Stimulated activated CD8-positive, alpha-beta memory T cell treated with anti-CD3 and anti-CD28 coated beads, Interleukin-12 subunit alpha, Interleukin-12 subunit beta, amount 100 ng/mL, for 24 hours (primary cell): ENCODE measurements around the gene DDX27.

Source experiments
- DNase-seq: peaks from one replicate; pipeline ENCODE4 v3.0.0-alpha.2; 2020; ENCODE audit errors: extremely low read depth

Gene DDX27

DNA sequence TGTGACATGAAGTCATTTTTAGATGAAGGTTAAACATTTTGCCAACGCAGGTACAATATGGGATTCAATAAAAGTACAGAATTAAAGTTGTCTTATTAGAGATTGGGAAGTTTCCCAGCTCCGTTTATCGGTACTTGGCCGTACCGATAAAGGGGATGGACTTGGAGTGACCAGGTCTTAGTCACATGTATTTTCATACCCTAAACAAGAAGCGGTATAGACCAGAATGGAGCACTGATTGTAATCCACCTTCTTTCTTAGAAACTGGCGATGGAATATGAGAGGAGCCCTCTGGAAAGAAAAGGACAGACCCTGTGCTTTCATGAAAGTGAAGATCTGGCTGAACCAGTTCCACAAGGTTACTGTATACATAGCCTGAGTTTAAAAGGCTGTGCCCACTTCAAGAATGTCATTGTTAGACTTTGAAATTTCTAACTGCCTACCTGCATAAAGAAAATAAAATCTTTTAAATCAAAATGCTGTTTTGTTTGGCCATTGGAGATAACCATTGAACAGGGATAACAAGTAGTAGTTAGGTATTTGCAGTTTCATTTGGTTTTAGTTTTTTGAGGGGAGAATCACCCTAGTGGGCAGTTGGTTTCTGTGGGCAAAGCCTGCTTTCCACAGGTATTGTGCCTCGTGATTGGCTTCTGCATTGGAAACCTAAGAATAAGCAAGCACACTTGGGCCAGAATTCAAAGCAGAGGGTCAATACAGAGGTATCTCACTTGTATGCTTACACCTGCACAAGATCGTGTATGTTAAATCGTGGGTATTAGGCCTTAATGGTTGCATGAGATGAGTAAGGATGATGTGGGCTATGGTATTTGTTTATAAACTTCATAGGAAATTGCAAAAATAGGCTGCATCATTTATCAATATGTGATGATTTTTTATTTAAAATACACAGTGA, 69.8 kb downstream of the DDX27 start:
- DNase-seq, result no peak

DNA sequence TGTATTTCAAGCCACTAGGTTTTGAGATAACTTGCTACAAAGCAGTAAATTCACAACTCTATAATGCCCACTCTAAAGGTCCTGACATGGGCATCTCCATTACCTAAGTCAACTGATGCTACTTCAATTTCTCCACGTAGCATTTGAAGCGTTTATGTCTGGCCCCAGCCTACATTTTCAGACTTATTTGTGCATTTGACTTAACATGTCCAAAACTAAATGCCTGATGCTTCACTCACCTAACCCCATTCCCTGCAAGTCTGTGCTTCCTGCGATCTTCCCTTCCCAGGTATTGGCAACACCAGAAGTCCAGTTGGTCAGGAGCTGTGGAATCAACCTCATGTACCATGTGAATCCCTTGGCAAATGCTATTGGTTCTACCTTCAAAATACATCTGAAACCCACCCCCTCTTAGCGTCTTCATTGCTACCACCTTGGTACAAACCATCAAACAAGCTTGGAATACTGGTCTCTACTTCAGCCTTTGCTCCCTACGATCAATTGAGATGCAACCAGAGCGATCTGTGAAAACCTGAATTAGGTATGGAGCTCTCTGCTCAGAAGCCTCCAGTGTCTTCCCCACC, 71.5 kb downstream of the DDX27 start:
- DNase-seq, result no peak

GRCh38 chr20:49291200-49291599, 72.0 kb downstream of the DDX27 start:
- no peak for DNase-seq

GRCh38 chr20:49292010-49292409, 72.8 kb downstream of the DDX27 start:
- DNase-seq, result no peak

DNA sequence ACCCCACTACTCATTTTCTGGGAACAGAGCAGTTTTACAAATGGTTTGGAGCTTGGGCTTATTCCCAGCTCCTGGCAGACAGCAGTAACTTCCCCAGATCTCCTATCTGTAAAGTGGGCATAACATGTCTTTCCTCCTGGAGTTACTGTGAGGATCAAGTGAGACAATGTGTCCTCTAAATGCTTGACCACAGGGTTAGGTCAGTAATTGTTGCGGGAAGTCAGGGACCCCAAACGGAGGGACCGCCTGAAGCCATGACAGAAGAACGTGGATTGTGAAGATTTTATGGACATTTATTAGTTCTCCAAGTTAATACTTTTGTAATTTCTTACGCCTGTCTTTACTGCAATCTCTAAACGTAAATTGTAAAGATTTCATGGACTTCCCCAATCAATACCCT, 73.9 kb downstream of the DDX27 start:
- DNase-seq, result no peak
